ENCODE measurements around the gene P2RX1. TPM values are rescaled to one million over a fixed set of nuclear protein-coding genes. Genes with fewer than 3 reads are reported as not detected.
A peak's percentile ranks its signal among the peaks of the same experiment; 100 is the strongest.

P2RX1 gene
- total RNA-seq, 1 experiment from 2014 or later = not detected

DNA sequence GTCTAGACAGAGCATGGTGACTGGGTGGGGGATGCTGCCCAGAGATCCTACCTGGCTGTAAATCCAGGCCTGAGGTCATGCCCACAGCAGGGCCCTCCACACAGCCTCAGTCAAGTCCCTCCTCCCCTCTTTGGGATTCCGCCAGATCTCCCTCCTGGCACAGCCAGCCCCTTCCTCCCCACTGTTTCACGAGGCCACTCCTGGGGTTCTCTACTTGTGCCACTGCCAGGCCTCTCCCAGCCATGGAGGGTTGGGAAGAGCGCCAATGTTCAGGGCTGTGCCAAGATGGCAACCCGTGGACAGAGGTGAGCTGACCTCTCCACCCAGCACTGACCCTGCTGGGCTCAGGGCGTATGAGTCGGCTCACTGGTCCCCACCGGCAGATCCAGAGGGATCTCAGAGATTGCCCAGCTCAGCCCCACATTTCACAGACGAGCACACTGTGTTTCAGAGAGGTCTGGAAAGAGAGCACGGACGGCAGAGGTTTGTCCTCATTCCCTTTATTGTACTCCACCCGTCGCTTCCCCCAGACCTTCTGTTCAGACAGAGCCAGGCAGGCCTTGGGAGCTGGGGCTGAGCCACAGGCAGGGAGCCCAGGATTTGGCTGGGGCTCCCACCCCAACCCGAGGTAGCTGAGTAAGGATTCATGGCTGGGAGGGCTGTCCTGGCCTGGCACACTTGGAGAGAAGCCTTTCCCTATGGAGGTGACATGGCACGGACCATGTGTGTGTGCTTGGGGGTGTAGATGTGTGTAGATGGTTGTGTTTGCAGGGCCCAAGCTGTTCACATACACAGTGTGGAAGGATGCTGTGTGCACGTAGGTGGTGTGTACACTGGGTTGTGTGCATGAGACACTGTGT, 19.9 kb downstream of the P2RX1 start:
- Histone ChIP-seq H3K23ac (ENCODE audit: insufficient read length, low read depth, low read length) (no peak overlapping the region), H2AFZ (ENCODE audit: low read length) (no peak overlapping the region), H2BK15ac (ENCODE audit: low read depth, low read length) (no peak overlapping the region), H3K14ac (ENCODE audit: insufficient read depth, low read length) (no peak overlapping the region), H3K56ac (ENCODE audit: insufficient read length, low read depth, low read length) (no peak overlapping the region), H4K5ac (ENCODE audit: insufficient read length, low read depth, low read length) (no peak overlapping the region), H2BK5ac (ENCODE audit: insufficient read length, low read length) (no peak overlapping the region), H3K27ac (ENCODE audit: insufficient read length, low read depth, low read length) (no peak overlapping the region), H3K9me3 (ENCODE audit: control insufficient read depth, low read depth, low read length) (no peaks in the 10 kb centered on the region), H3K4ac (ENCODE audit: low read depth, low read length) (no peak overlapping the region), H3K18ac (ENCODE audit: insufficient read length, low read depth, low read length) (no peak overlapping the region), H4K91ac (ENCODE audit: insufficient read length, low read depth, low read length) (no peak overlapping the region), H3T11ph (ENCODE audit: low read length) (no peak overlapping the region), H2BK20ac (ENCODE audit: low read depth, low read length, poor library complexity, severe bottlenecking) (no peak overlapping the region), H2AK5ac (ENCODE audit: insufficient read length, low read length) (no peak overlapping the region), H3K23me2 (ENCODE audit: insufficient read length, low read depth, low read length, poor library complexity, severe bottlenecking) (peaks cover 6% of the 10 kb centered on the region), H4K8ac (replicated peaks; ENCODE audit: insufficient read length, low read depth, low read length) (no peak overlapping the region), H3K79me1 (ENCODE audit: insufficient read depth, low read depth, low read length, poor library complexity, severe bottlenecking) (no peaks in the 10 kb centered on the region), H3K4me1 (ENCODE audit: insufficient read depth, low read length) (peaks cover 2% of the 10 kb centered on the region; the same call in 1 of the 2 replicates), H3K79me2 (ENCODE audit: insufficient read depth, low read length) (no peaks in the 10 kb centered on the region), H3K9ac (ENCODE audit: extremely low read depth, insufficient read length, low read length) (no peak overlapping the region), H2BK120ac (ENCODE audit: low read depth, low read length, poor library complexity, severe bottlenecking) (no peak overlapping the region), H3K27me3 (ENCODE audit: insufficient read depth, low read length) (no peaks in the 10 kb centered on the region; the same call in 1 of the 2 replicates), H3K4me2 (ENCODE audit: insufficient read depth, insufficient read length, low read length) (no peak overlapping the region), H2BK12ac (ENCODE audit: insufficient read length, low read depth, low read length) (no peak overlapping the region), H4K20me1 (ENCODE audit: control insufficient read depth, insufficient read depth, insufficient read length) (no peaks in the 10 kb centered on the region)
- Mint-ChIP-seq H3K27me3 (ENCODE audit: low read depth) (peaks cover 10% of the 10 kb centered on the region), H3K4me1 (peaks cover 16 to 19% of the 10 kb centered on the region in 2 experiments), H3K27ac (peak overlapping the region in 1 of 3 experiments; percentile 63; a peak in 1 of 7 replicates), H3K36me3 (ENCODE audit: insufficient read depth in 1 of 3, low read depth in 3 of 3) (no peaks in the 10 kb centered on the region), H3K4me3 (no peak overlapping the region), H3K9me3 (no peaks in the 10 kb centered on the region)
- TF ChIP-seq, protein P1, sequence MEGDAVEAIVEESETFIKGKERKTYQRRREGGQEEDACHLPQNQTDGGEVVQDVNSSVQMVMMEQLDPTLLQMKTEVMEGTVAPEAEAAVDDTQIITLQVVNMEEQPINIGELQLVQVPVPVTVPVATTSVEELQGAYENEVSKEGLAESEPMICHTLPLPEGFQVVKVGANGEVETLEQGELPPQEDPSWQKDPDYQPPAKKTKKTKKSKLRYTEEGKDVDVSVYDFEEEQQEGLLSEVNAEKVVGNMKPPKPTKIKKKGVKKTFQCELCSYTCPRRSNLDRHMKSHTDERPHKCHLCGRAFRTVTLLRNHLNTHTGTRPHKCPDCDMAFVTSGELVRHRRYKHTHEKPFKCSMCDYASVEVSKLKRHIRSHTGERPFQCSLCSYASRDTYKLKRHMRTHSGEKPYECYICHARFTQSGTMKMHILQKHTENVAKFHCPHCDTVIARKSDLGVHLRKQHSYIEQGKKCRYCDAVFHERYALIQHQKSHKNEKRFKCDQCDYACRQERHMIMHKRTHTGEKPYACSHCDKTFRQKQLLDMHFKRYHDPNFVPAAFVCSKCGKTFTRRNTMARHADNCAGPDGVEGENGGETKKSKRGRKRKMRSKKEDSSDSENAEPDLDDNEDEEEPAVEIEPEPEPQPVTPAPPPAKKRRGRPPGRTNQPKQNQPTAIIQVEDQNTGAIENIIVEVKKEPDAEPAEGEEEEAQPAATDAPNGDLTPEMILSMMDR (conservative IDR thresholded peaks at IDR 0.05) = no peak
- WGBS (ENCODE audit: extremely low coverage, insufficient read length, low lambda C conversion rate) = no CpG with 5 or more reads among the region's 15 CpGs
- no peak for DNase-seq
